HepG2 (cell line): Measurements from ENCODE around the gene GPT2. TPM values are rescaled to one million over a fixed set of nuclear protein-coding genes. Genes with fewer than 3 reads are reported as not detected.

ENCODE experiments used
- KMT2A ChIP-seq: sonication (generic); formaldehyde crosslinking; IDR thresholded peaks from 2 replicates; pipeline ENCODE4 v1.4.0; 2020; ENCODE audit warnings: missing genetic modification reagents
- MAFK ChIP-seq, 2 experiments: IDR thresholded peaks in 1 of 2; conservative IDR thresholded peaks in 1 of 2; 2 replicates each; pipeline ENCODE4 v1.6.1; 2011; ENCODE audit warnings: improper control_type of control experiment in 2 of 2, low read length in 2 of 2
- RFX1 ChIP-seq: fragments of 450-650 bp; IDR thresholded peaks from 2 replicates; pipeline ENCODE4 v1.6.1; 2017
- ZNF530 ChIP-seq: sonication (generic); formaldehyde crosslinking; IDR thresholded peaks from 2 replicates; pipeline ENCODE4 v1.5.0; 2020; ENCODE audit warnings: low read depth, mild to moderate bottlenecking, missing genetic modification reagents
- ZNF564 ChIP-seq: sonication (generic); formaldehyde crosslinking; IDR thresholded peaks from 2 replicates; pipeline ENCODE4 v1.8.1; 2023; ENCODE audit warnings: mild to moderate bottlenecking, missing genetic modification reagents
- ZNF749 ChIP-seq: sonication (generic); formaldehyde crosslinking; IDR thresholded peaks from 2 replicates; pipeline ENCODE4 v1.8.0; 2022; ENCODE audit warnings: mild to moderate bottlenecking, missing genetic modification reagents, moderate library complexity, borderline replicate concordance
- ZNF788 ChIP-seq: sonication (generic); formaldehyde crosslinking; IDR thresholded peaks from 2 replicates; pipeline ENCODE4 v1.5.0; 2020; ENCODE audit warnings: mild to moderate bottlenecking, missing genetic modification reagents, borderline replicate concordance
- polyA plus RNA-seq, 8 experiments: library from polyadenylated mRNA; depleted of rRNA in 3 of 8; stranded (reverse) in 7 of 8; unstranded in 1 of 8; fragments of >200 nt; fragmentation: Illumina TruSeq in 4 of 8; extraction: Trizol in 4 of 8; gene quantifications; 2 replicates each; pipeline versions ENCODE4 v1.2.1 to v1.2.3, GENCODE V29; 2011 to 2016; ENCODE audit warnings: low read depth in 4 of 8, missing spikeins in 1 of 8, mixed read lengths in 1 of 8; ENCODE audit not compliant: insufficient read depth in 1 of 8
- total RNA-seq, 5 experiments: library from RNA; depleted of rRNA; stranded (reverse); fragments of >200 nt; fragmentation: Illumina TruSeq; extraction: Trizol; gene quantifications; 2 replicates each; pipeline ENCODE4 v1.2.3, GENCODE V29; 2016; ENCODE audit warnings: low read depth in 1 of 5
- TF ChIP-seq, protein P1 (sequence below): sonication (generic); formaldehyde crosslinking; IDR thresholded peaks from 2 replicates; pipeline ENCODE4 v1.5.1; 2020; ENCODE audit warnings: missing genetic modification reagents, mild to moderate bottlenecking, borderline replicate concordance
- TF ChIP-seq, protein P2 (sequence below): sonication (generic); formaldehyde crosslinking; IDR thresholded peaks from 2 replicates; pipeline ENCODE4 v1.4.0; 2020; ENCODE audit warnings: missing genetic modification reagents, mild to moderate bottlenecking, borderline replicate concordance
- TF ChIP-seq, protein P3 (sequence below): sonication (generic); formaldehyde crosslinking; IDR thresholded peaks from 2 replicates; pipeline ENCODE4 v1.5.0; 2020; ENCODE audit warnings: mild to moderate bottlenecking, missing genetic modification reagents, borderline replicate concordance
- TF ChIP-seq, protein P4 (sequence below): sonication (generic); formaldehyde crosslinking; IDR thresholded peaks from 2 replicates; pipeline ENCODE4 v1.8.0; 2022; ENCODE audit warnings: missing genetic modification reagents, mild to moderate bottlenecking, moderate library complexity, borderline replicate concordance
- TF ChIP-seq, protein P5 (sequence below): sonication (generic); formaldehyde crosslinking; IDR thresholded peaks from 2 replicates; pipeline ENCODE4 v1.9.0; 2021; ENCODE audit warnings: missing genetic modification reagents, borderline replicate concordance
- TF ChIP-seq, protein P6 (sequence below): sonication (generic); formaldehyde crosslinking; IDR thresholded peaks from 2 replicates; pipeline ENCODE4 v1.5.0; 2020; ENCODE audit warnings: missing genetic modification reagents

Gene GPT2
- total and polyA plus RNA-seq, 2 of the 13 experiments (the other 11 are each of a cell fraction or from before 2014, with no cell fraction given) = 138 to 267 TPM

DNA sequence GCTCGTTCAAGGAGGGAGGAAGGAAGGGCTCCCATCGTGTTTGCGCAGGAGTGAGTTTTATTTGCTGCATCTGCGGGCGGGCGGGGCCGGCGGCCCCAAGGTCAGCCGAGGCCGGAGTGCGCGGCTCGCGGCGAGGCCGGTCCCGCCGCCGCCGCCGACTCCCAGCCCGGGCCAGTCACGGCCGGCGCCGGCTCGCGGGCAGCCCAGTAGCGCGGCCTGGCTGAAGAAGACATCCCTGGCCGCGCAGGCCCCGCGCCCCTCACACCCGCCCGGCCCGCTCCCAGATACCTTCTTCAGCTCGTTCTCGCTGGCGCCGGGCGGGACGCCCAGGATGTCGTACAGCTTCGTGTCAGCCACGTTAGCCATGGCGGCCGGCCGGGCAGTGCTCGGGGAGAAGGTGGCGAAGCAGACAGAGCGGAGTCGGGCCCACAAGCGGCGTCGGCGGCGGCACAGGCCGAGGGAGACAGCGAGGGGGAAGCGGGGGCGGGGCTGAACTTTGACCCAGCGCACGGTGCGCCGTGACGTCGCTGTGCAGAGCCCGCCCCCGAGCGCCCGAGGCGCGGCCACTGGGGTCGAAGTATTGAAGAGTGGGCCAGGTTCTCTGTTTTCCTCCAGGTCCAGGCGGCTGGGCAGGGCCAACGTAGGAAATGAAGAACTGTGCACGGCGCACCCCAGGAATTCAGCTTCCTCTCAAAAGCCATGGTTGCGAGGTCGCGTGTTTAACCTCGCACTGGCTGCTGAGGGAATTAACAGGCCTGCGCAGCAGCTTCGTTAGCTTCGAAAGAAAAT is 89.2 kb downstream of the GPT2 start, which contains the start of gene DNAJA2 (continued):
- TF ChIP-seq, protein P1, sequence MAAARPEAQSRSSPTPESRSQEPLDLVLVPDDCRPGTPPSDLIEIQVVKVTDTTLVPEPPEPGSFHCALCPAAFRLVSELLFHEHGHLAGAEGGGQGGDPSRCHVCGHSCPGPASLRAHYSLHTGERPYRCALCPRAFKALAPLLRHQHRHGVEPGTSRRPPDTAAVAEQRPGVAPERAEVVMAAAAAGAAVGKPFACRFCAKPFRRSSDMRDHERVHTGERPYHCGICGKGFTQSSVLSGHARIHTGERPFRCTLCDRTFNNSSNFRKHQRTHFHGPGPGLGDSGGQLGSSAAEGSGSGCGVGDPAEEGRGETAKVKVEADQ (CRISPR knock-in tag) = peak; percentile 97; the same call in 1 of the 2 replicates
- TF ChIP-seq ZNF788 = peak; percentile 72; the same call in 1 of the 2 replicates
- 0 out of 2 replicates have a peak, but pooled peaks have one; percentile 86 for TF ChIP-seq ZNF530 (CRISPR knock-in tag)
- TF ChIP-seq, protein P2, sequence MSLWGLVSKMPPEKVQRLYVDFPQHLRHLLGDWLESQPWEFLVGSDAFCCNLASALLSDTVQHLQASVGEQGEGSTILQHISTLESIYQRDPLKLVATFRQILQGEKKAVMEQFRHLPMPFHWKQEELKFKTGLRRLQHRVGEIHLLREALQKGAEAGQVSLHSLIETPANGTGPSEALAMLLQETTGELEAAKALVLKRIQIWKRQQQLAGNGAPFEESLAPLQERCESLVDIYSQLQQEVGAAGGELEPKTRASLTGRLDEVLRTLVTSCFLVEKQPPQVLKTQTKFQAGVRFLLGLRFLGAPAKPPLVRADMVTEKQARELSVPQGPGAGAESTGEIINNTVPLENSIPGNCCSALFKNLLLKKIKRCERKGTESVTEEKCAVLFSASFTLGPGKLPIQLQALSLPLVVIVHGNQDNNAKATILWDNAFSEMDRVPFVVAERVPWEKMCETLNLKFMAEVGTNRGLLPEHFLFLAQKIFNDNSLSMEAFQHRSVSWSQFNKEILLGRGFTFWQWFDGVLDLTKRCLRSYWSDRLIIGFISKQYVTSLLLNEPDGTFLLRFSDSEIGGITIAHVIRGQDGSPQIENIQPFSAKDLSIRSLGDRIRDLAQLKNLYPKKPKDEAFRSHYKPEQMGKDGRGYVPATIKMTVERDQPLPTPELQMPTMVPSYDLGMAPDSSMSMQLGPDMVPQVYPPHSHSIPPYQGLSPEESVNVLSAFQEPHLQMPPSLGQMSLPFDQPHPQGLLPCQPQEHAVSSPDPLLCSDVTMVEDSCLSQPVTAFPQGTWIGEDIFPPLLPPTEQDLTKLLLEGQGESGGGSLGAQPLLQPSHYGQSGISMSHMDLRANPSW (CRISPR knock-in tag) = no peak
- TF ChIP-seq, protein P3, sequence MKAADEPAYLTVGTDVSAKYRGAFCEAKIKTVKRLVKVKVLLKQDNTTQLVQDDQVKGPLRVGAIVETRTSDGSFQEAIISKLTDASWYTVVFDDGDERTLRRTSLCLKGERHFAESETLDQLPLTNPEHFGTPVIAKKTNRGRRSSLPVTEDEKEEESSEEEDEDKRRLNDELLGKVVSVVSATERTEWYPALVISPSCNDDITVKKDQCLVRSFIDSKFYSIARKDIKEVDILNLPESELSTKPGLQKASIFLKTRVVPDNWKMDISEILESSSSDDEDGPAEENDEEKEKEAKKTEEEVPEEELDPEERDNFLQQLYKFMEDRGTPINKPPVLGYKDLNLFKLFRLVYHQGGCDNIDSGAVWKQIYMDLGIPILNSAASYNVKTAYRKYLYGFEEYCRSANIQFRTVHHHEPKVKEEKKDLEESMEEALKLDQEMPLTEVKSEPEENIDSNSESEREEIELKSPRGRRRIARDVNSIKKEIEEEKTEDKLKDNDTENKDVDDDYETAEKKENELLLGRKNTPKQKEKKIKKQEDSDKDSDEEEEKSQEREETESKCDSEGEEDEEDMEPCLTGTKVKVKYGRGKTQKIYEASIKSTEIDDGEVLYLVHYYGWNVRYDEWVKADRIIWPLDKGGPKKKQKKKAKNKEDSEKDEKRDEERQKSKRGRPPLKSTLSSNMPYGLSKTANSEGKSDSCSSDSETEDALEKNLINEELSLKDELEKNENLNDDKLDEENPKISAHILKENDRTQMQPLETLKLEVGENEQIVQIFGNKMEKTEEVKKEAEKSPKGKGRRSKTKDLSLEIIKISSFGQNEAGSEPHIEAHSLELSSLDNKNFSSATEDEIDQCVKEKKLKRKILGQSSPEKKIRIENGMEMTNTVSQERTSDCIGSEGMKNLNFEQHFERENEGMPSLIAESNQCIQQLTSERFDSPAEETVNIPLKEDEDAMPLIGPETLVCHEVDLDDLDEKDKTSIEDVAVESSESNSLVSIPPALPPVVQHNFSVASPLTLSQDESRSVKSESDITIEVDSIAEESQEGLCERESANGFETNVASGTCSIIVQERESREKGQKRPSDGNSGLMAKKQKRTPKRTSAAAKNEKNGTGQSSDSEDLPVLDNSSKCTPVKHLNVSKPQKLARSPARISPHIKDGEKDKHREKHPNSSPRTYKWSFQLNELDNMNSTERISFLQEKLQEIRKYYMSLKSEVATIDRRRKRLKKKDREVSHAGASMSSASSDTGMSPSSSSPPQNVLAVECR (CRISPR knock-in tag) = peak; percentile 92
- TF ChIP-seq RFX1 = no peak
- peak; percentile 83 for TF ChIP-seq KMT2A (CRISPR knock-in tag)
- TF ChIP-seq, protein P4, sequence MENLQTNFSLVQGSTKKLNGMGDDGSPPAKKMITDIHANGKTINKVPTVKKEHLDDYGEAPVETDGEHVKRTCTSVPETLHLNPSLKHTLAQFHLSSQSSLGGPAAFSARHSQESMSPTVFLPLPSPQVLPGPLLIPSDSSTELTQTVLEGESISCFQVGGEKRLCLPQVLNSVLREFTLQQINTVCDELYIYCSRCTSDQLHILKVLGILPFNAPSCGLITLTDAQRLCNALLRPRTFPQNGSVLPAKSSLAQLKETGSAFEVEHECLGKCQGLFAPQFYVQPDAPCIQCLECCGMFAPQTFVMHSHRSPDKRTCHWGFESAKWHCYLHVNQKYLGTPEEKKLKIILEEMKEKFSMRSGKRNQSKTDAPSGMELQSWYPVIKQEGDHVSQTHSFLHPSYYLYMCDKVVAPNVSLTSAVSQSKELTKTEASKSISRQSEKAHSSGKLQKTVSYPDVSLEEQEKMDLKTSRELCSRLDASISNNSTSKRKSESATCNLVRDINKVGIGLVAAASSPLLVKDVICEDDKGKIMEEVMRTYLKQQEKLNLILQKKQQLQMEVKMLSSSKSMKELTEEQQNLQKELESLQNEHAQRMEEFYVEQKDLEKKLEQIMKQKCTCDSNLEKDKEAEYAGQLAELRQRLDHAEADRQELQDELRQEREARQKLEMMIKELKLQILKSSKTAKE = peak; percentile 75
- TF ChIP-seq, protein P5, sequence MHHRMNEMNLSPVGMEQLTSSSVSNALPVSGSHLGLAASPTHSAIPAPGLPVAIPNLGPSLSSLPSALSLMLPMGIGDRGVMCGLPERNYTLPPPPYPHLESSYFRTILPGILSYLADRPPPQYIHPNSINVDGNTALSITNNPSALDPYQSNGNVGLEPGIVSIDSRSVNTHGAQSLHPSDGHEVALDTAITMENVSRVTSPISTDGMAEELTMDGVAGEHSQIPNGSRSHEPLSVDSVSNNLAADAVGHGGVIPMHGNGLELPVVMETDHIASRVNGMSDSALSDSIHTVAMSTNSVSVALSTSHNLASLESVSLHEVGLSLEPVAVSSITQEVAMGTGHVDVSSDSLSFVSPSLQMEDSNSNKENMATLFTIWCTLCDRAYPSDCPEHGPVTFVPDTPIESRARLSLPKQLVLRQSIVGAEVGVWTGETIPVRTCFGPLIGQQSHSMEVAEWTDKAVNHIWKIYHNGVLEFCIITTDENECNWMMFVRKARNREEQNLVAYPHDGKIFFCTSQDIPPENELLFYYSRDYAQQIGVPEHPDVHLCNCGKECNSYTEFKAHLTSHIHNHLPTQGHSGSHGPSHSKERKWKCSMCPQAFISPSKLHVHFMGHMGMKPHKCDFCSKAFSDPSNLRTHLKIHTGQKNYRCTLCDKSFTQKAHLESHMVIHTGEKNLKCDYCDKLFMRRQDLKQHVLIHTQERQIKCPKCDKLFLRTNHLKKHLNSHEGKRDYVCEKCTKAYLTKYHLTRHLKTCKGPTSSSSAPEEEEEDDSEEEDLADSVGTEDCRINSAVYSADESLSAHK (CRISPR knock-in tag) = no peak; the same call in 1 of the 2 replicates
- no peak; the same call in 1 of the 2 replicates for TF ChIP-seq ZNF564 (CRISPR knock-in tag)
- TF ChIP-seq, protein P6, sequence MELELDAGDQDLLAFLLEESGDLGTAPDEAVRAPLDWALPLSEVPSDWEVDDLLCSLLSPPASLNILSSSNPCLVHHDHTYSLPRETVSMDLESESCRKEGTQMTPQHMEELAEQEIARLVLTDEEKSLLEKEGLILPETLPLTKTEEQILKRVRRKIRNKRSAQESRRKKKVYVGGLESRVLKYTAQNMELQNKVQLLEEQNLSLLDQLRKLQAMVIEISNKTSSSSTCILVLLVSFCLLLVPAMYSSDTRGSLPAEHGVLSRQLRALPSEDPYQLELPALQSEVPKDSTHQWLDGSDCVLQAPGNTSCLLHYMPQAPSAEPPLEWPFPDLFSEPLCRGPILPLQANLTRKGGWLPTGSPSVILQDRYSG (CRISPR knock-in tag) = peak; percentile 92
- peak; percentile 93 for TF ChIP-seq ZNF749 (CRISPR knock-in tag)
- TF ChIP-seq MAFK (conservative IDR thresholded peaks at IDR 0.05 in 1 of 2, IDR thresholded peaks at IDR 0.05 in 1 of 2; ENCODE audit: low read length in 2 of 2) = no peak
